22Rv1 (cell line): ENCODE data around the gene PRMT2.

Experiments
- CTCF ChIP-seq: fragments of 450-650 bp; IDR thresholded peaks from 2 replicates; pipeline ENCODE4 v1.5.1; 2017; ENCODE audit warnings: mild to moderate bottlenecking
- ZFX ChIP-seq: fragments of 450-650 bp; IDR thresholded peaks from 2 replicates; pipeline ENCODE4 v1.6.1; 2017; ENCODE audit warnings: antibody characterized with exemption, borderline replicate concordance

- TF ChIP-seq CTCF (no peak), ZFX (no peak)
Observed at GRCh38 chr21:46628868-46629267, 6.6 kb upstream of the PRMT2 start.
